GM12878 (cell line): ENCODE data around the gene GRIP2. TPM values are rescaled to one million over a fixed set of nuclear protein-coding genes. Genes with fewer than 3 reads are reported as not detected.

Source experiments
- ATAC-seq: fragments of 200-7000 bp; cut with Tn5 transposase; 3 replicates; pipeline ENCODE4 v1.9.1; 2020; ENCODE audit warnings: mild to moderate bottlenecking, moderate library complexity
- BruUV-seq: library from RNA; stranded (reverse); fragments of 400-500 nt; replicated peaks from 2 replicates; lab custom pipeline; 2021; lab: Mats Ljungman, UMichigan
- CTCF ChIA-PET: fragments of 300-600 bp; sonication (Branson Sonifier 250); formaldehyde crosslinking; extraction: SDS; loops from one replicate; lab custom pipeline; 2021; ENCODE audit warnings: inconsistent platforms; lab: Yijun Ruan, JAX
- POLR2A ChIA-PET: fragments of 350-600 bp; formaldehyde crosslinking; extraction: SDS; loops from one replicate; lab custom pipeline; 2021; ENCODE audit warnings: inconsistent platforms; lab: Charles Lee
- RAD21 ChIA-PET: fragments of 300-600 bp; sonication (Branson Sonifier 250); formaldehyde crosslinking; loops from one replicate; lab custom pipeline; 2023; ENCODE audit warnings: antibody characterized with exemption; ENCODE audit not compliant: unreplicated experiment; lab: Charles Lee
- SMC1A ChIA-PET: fragments of 300-600 bp; sonication (Branson Sonifier 250); formaldehyde crosslinking; loops from one replicate; lab custom pipeline; 2023; ENCODE audit not compliant: unreplicated experiment, uncharacterized antibody; lab: Charles Lee
- DNase-seq: peaks from one replicate; pipeline ENCODE4 v3.0.0-alpha.2; 2011; ENCODE audit warnings: low read depth, low spot score
- FAIRE-seq: peaks from 3 replicates; lab custom pipeline; 2011; peaks lifted over from hg19 to GRCh38; lab: Jason Lieb, UNC
- H2AFZ ChIP-seq: 2 replicates; pipeline ENCODE4 v1.6.0; 2011; ENCODE audit warnings: low read depth, low read length, control low read depth; ENCODE audit not compliant: control insufficient read depth
- H3K27ac ChIP-seq: 2 replicates; pipeline ENCODE4 v1.5.1; 2011; ENCODE audit warnings: control low read depth; ENCODE audit not compliant: control insufficient read depth, insufficient read depth
- H3K27me3 ChIP-seq, 2 experiments: replicated peaks in 1 of 2; 2 replicates each; pipeline versions ENCODE4 v1.6.0 to v1.6.1; 2011; ENCODE audit warnings: low read length in 1 of 2; ENCODE audit not compliant: control insufficient read depth in 2 of 2, insufficient read depth in 2 of 2
- H3K36me3 ChIP-seq, 2 experiments: 2 replicates each; pipeline ENCODE4 v1.5.1; 2011; ENCODE audit warnings: low read length in 1 of 2; ENCODE audit not compliant: control insufficient read depth in 2 of 2, insufficient read depth in 2 of 2
- H3K4me1 ChIP-seq: 2 replicates; pipeline ENCODE4 v1.6.1; 2011; ENCODE audit warnings: mild to moderate bottlenecking, low read length, moderate library complexity, mixed read lengths; ENCODE audit not compliant: control insufficient read depth, insufficient read depth
- H3K4me2 ChIP-seq: 2 replicates; pipeline ENCODE4 v1.6.0; 2011; ENCODE audit warnings: control low read depth; ENCODE audit not compliant: control insufficient read depth, insufficient read depth
- H3K4me3 ChIP-seq: fragments of 200-600 bp; sonication (generic); 2 replicates; pipeline ENCODE4 v1.5.1; 2016
- H3K79me2 ChIP-seq: 2 replicates; pipeline ENCODE4 v1.6.0; 2011; ENCODE audit warnings: low read length; ENCODE audit not compliant: control insufficient read depth, insufficient read depth
- H3K9ac ChIP-seq: 2 replicates; pipeline ENCODE4 v1.8.0; 2011; ENCODE audit warnings: low read length, control low read depth, mixed read lengths; ENCODE audit not compliant: control insufficient read depth, insufficient read depth
- H3K9me3 ChIP-seq: replicated peaks from 3 replicates; pipeline ENCODE4 v1.5.1; 2011; ENCODE audit warnings: mild to moderate bottlenecking, low read length; ENCODE audit not compliant: control insufficient read depth, insufficient read depth
- H4K20me1 ChIP-seq: 2 replicates; pipeline ENCODE4 v1.6.0; 2011; ENCODE audit not compliant: control insufficient read depth, insufficient read depth
- ASH2L ChIP-seq: fragments of 300-600, 200-600 bp; sonication (generic); IDR thresholded peaks from 2 replicates; pipeline ENCODE4 v1.6.1; 2017; ENCODE audit warnings: low read depth, mild to moderate bottlenecking, borderline replicate concordance
- BHLHE40 ChIP-seq, 2 experiments: fragments of 450-650 bp in 1 of 2; IDR thresholded peaks; 2 replicates each; pipeline ENCODE4 v1.6.1; 2011 to 2017; ENCODE audit warnings: low read depth in 2 of 2, borderline replicate concordance in 1 of 2, improper control_type of control experiment in 1 of 2, low read length in 1 of 2, mild to moderate bottlenecking in 1 of 2
- CBFB ChIP-seq: IDR thresholded peaks from 2 replicates; pipeline ENCODE4 v1.6.1; 2016; ENCODE audit warnings: antibody characterized with exemption, low read depth
- EED ChIP-seq: sonication (generic); IDR thresholded peaks from 2 replicates; pipeline ENCODE4 v1.6.1; 2016; ENCODE audit warnings: antibody characterized with exemption, low read depth
- HDGF ChIP-seq: fragments of 450-650 bp; IDR thresholded peaks from 2 replicates; pipeline ENCODE4 v1.6.1; 2016; ENCODE audit warnings: antibody characterized with exemption
- LARP7 ChIP-seq: fragments of 450-650 bp; IDR thresholded peaks from 2 replicates; pipeline ENCODE4 v1.6.1; 2017; ENCODE audit warnings: mild to moderate bottlenecking
- MTA2 ChIP-seq: fragments of 450-650 bp; IDR thresholded peaks from 2 replicates; pipeline ENCODE4 v1.6.1; 2016; ENCODE audit warnings: low read depth, mild to moderate bottlenecking, moderate library complexity
- NR2C2 ChIP-seq: IDR thresholded peaks from 2 replicates; pipeline ENCODE4 v1.6.1; 2011; ENCODE audit warnings: borderline replicate concordance, low read depth; ENCODE audit not compliant: control insufficient read depth, insufficient read length
- POLR2AphosphoS2 ChIP-seq: IDR thresholded peaks from 2 replicates; pipeline ENCODE4 v1.6.1; 2011; ENCODE audit warnings: low read depth, mild to moderate bottlenecking, low read length, improper control_type of control experiment, moderate library complexity
- RCOR1 ChIP-seq: conservative IDR thresholded peaks from 2 replicates; pipeline ENCODE4 v1.6.1; 2012; ENCODE audit warnings: low read depth, low read length, improper control_type of control experiment
- SIN3A ChIP-seq: IDR thresholded peaks from 2 replicates; pipeline ENCODE4 v1.6.1; 2012; ENCODE audit warnings: low read depth, low read length, improper control_type of control experiment
- SMC3 ChIP-seq: IDR thresholded peaks from 2 replicates; pipeline ENCODE4 v1.6.1; 2011; ENCODE audit warnings: low read length, improper control_type of control experiment, borderline replicate concordance
- ZBTB40 ChIP-seq: fragments of 450-650 bp; IDR thresholded peaks from 2 replicates; pipeline ENCODE4 v1.6.1; 2016; ENCODE audit warnings: mild to moderate bottlenecking, moderate library complexity, borderline replicate concordance
- ZNF24 ChIP-seq: fragments of 450-650 bp; IDR thresholded peaks from 2 replicates; pipeline ENCODE4 v1.6.1; 2017; ENCODE audit warnings: antibody characterized with exemption, mild to moderate bottlenecking
- ZNF592 ChIP-seq: fragments of 450-650 bp; IDR thresholded peaks from 2 replicates; pipeline ENCODE4 v1.6.1; 2017; ENCODE audit warnings: mild to moderate bottlenecking, moderate library complexity
- WGBS: methylation state at CpG from one replicate; pipeline ENCODE4 v1.1.6; 2016; ENCODE audit warnings: low lambda C conversion rate; ENCODE audit not compliant: insufficient replicate concordance, insufficient coverage; ENCODE audit errors: missing lambda C conversion rate; 5-methylcytosine and 5-hydroxymethylcytosine counted together
- in situ Hi-C: fragments of 300-500 bp; cut with MboI; formaldehyde crosslinking; loops from 9 replicates; pipeline ENCODE4 v1.14.3; 2018; ENCODE audit warnings: mixed read lengths
- intact Hi-C: fragments of 100-400 bp; cut with micrococcal nuclease; formaldehyde crosslinking; loops from one replicate; pipeline ENCODE4 v1.14.2; 2022; ENCODE audit not compliant: unreplicated experiment
- polyA plus RNA-seq, 11 experiments: library from polyadenylated mRNA; depleted of rRNA in 4 of 11; unstranded in 6 of 11; stranded (reverse) in 5 of 11; fragments of >200 nt; fragmentation: Nextera tagmentation in 4 of 11; fragmentation: Illumina TruSeq in 1 of 11; extraction: Ambion mirVana in 4 of 11; extraction: Trizol in 1 of 11; gene quantifications; 1 replicate in 1 of 11; 2 replicates in 10 of 11; pipeline versions ENCODE4 v1.2.1 to v1.2.3, GENCODE V29; 2011 to 2016; ENCODE audit warnings: inconsistent platforms in 2 of 11, missing spikeins in 2 of 11, low read depth in 1 of 11
- total RNA-seq, 4 experiments: library from RNA; depleted of rRNA in 3 of 4; stranded (reverse); fragments of >200 nt in 3 of 4; fragmentation: Illumina TruSeq in 1 of 4; extraction: Trizol in 1 of 4; gene quantifications; 2 replicates each; pipeline versions ENCODE4 v1.2.1 to v1.2.3, GENCODE V29; 2013 to 2021

GRIP2 gene
- total and polyA plus RNA-seq, 10 of the 15 experiments (the other 5 are each of a cell fraction or from before 2014, with no cell fraction given), result not detected

GRCh38 chr3:14550181-14550580, 10.0 kb upstream of the GRIP2 start:
- Histone ChIP-seq H3K27ac (no peak overlapping the region), H3K79me2 (no peaks in the 10 kb centered on the region), H2AFZ (no peak overlapping the region), H3K4me3 (no peak overlapping the region), H4K20me1 (no peaks in the 10 kb centered on the region), H3K36me3 (no peaks in the 10 kb centered on the region), H3K9ac (no peak overlapping the region), H3K4me2 (no peak overlapping the region), H3K27me3 (peaks cover 2 to 4% of the 10 kb centered on the region in 2 experiments; a peak in 2 of 4 replicates), H3K9me3 (no peaks in the 10 kb centered on the region), H3K4me1 (no peaks in the 10 kb centered on the region)
- no peak for ATAC-seq
- ChIA-PET RAD21 (interaction anchor here (0.9 kb wide), 1 partner anchor 289 kb away, joined by 3 read pairs; no protein-coding TSS in a partner anchor), SMC1A (no interaction called here), POLR2A (no interaction called here), CTCF (no interaction called here)
- intact Hi-C loops, result no loop called here
- BruUV-seq, result no TSS peak
- TF ChIP-seq ZNF24, result no peak
- TF ChIP-seq LARP7, result no peak
- TF ChIP-seq SMC3, result no peak
- TF ChIP-seq NR2C2, result no peak
- TF ChIP-seq ZBTB40, result no peak
- no peak for TF ChIP-seq HDGF
- no peak for TF ChIP-seq BHLHE40 (IDR thresholded peaks at IDR 0.05; ENCODE audit: borderline replicate concordance in 1 of 2, low read depth in 2 of 2, low read length in 1 of 2)
- TF ChIP-seq ASH2L, result no peak
- TF ChIP-seq ZNF592, result no peak
- no peak for TF ChIP-seq CBFB
- no peak for TF ChIP-seq MTA2
- TF ChIP-seq POLR2AphosphoS2, result no peak
- TF ChIP-seq RCOR1, result no peak
- TF ChIP-seq EED, result no peak
- TF ChIP-seq SIN3A, result no peak
- in situ Hi-C loops, result no loop called here
- 22% methylated on average over 6 of the region's 6 CpGs for WGBS
- DNase-seq, result no peak
- no peak for FAIRE-seq
